Measurements from ENCODE around the gene MVD.

The MVD gene

DNA sequence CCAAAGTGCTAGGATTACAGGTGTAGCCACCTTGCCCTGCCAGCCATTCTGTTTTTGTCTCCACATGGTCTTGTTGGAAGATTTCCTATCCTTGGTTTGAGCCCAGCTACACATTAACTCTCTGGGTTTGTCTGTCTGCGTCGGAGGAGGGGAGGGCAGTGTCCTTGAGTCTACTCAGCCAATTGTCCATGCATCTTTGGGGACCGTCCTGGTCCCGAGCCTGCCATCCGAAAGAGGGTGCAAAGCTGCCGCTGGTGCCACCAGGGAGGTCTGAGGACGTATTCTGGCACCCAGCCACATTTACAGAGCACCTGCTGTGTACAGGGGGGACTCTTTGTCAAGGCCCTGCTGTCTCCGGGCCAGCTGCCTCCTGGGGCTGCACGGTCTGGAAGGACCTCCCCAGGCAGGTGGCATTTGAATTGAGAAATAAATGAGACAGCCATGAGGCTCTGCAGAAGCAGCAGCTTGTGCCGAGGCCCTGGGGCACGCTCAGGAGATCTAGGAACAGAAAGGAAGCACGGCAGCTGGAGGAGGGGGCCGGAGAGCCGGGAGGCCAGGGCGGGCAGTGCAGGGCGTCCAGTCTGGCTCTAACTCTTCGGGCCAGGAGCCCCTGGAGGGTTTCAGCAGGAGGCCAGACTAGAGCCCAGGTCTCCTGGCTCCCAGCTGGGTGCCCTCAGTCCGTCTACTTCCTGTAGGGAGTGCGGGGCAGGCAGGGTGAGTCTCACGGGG lies 13.5 kb downstream of the MVD start:
- no peak for DNase-seq
- in situ Hi-C loops (cut with MboI; ENCODE audit: low pct_unique_long_range_greater_than_20kb, low sequenced_read_pairs) = no loop called here

DNA sequence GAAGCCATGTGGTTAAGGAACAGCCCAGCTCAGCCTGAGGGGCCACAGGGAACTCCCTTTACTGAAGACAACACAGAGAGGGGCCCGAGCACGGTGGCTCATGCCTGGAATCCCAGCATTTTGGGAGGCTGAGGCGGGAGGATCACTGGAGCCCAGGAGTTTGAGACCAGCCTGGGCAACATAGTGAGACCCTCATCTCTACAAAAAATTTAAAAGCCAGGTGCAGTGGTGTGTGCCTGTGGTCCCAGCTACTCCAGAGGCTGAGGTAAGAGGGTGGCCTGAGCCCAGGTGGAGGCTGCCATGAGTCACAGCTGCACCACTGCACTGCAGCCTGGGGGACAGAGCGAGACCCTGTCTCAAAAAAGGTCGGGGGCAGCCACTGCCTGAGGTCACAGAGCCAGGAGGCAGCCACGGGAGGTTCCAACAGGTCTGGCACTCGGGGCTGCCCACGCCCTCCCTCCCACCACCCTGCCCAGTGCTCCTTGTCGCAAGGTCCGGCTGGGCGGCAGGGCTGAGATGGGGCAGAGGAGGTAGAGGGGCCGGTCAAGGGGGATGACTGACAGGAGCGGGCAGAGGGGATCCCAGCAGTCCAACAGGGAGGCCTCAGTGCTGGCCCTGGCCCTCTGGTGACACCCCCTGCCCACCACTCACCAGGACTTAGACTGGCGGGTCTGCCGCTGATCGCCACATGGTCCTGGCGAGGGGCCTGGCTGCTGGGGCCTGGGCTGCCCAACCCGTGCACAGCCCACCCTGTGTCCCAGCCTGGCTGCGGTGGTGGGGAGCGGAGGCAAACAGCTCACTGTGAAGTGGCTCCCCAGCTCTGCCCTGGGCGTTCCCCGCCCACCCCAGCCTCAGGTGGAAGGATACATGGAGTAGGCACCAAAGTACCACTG lies 15.5 kb downstream of the MVD start:
- in situ Hi-C loops (cut with MboI; ENCODE audit: low pct_unique_long_range_greater_than_20kb, low sequenced_read_pairs) = no loop called here
- DNase-seq = no peak

DNA sequence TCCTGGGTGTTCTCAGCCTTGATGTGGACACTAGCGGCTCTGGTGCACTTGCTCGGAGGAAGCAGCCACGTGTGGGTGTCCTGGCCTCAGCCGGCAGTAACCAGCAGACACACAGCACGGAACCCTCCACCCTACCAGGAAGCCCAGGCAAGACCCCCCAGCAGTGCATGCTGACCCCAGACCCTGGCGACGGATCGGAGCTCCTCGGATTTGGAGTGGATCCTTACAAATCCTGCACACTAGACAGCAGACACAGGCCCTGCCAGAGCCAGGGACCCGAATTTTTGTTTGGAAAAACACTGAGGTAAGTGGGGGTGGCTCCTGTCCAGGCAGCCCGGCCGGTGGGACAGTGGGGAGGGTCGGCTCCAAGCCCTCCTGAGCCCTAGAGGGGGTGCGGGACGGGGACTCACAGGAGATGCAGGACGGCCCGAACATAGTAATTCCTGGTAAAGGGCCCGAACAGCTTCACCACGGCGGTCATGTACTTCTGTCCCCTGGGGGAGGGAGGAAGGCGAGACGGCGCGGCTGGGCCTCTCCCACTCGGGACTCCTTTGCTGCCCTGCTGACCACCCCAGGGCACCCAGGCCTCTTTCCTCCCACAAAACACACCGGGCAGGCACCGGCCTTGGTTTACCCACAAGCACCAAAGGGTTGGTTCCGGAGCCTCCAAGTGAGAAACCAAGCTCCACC lies 16.4 kb downstream of the MVD start:
- DNase-seq = no peak
- in situ Hi-C loops (cut with MboI; ENCODE audit: low pct_unique_long_range_greater_than_20kb, low sequenced_read_pairs) = no loop called here

DNA sequence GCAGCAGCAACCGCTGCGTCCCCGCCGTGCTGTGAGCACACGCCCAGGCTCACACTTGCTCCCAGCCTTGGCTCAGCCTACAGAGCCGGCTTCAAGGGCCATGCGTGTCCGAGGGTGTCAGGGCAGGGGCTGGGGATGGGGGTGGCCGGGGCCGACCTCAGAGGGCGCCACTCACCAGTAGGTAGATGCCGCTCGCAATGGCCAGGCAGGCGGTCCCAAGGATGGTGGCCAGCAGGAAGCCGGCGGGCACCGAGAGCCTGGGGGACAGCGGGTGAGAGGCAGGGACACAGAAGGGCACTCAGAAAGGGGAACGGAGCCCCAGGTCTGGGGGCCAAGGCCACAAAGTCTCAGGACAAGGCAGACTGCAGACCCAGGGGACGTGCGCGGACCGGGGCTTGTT lies 16.9 kb downstream of the MVD start:
- no peak for DNase-seq
- in situ Hi-C loops (cut with MboI; ENCODE audit: low pct_unique_long_range_greater_than_20kb, low sequenced_read_pairs) = no loop called here

DNA sequence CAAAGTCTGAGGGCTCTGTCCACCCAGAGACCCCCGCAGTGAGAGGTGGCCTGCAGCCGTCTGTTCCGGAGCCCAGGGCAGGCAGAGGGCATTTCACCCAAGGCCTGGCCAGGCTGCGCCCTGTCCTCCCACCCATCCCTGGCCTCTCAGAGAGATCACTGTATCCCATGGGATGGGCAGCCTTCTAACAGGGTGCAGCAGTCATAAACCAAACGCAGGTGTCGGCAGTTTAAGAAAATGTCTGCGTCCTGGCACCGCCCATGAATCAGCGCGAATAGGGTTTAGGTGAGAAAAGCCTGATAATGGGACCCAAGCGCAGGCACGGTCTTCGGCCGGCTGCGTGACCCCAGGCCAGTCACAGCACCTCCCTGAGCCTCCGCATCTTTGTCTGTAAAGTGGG lies 17.4 kb downstream of the MVD start:
- DNase-seq = no peak
- in situ Hi-C loops (cut with MboI; ENCODE audit: low pct_unique_long_range_greater_than_20kb, low sequenced_read_pairs) = no loop called here

DNA sequence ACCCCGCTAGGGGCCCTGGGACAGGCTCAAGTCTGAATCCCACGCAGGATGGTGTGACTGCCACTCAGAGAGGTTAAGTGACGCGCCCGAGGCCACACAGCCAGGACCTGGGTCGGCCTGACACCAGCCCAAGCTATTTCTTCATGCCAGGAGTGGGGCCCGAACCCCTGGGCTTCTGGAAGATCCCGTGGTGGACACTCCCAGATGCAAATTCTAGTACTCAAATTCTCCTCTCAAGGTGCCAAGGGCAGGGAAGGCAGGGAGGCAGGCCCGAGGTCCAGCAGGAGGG lies 19.3 kb downstream of the MVD start:
- in situ Hi-C loops (cut with MboI; ENCODE audit: low pct_unique_long_range_greater_than_20kb, low sequenced_read_pairs) = no loop called here
- no peak for DNase-seq

DNA sequence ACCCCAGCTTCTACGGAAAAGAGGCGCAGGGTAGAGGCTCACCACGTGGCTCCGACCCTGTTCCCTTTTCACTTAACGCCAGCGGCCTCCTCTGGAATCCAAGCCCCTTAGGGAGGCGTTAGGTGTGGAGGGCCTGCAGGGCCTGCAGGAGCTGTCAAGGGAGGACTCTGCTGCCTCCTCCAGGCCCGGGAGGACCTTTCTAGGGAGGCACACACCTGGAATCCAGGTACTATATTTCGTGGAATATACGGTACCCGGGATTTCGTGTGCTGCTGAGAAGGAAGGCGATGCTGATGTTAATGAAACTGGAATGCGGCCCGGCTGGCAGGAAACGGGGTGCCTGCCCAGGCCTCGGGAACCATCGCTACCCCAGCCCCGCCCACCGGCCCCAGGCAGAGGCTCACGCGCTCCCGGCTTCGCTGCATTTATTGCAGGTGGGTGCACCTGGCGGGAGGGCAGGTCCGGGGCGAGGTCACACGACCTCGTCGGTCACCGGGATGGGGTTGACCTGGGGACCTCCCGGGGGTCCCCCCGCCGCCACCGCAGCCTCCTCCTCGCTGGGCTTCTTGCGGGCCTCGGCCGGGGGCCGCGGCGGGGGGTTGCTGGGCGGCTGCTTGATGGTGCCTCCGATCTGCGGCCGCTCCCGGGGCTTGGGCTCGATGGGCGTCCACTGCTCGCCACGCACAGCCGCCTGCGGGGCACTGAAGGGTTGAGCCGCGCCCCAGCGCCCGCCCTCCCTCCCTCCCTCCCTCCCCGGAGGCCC lies 19.8 kb downstream of the MVD start:
- in situ Hi-C loops (cut with MboI; ENCODE audit: low pct_unique_long_range_greater_than_20kb, low sequenced_read_pairs) = no loop called here
- no peak for DNase-seq

DNA sequence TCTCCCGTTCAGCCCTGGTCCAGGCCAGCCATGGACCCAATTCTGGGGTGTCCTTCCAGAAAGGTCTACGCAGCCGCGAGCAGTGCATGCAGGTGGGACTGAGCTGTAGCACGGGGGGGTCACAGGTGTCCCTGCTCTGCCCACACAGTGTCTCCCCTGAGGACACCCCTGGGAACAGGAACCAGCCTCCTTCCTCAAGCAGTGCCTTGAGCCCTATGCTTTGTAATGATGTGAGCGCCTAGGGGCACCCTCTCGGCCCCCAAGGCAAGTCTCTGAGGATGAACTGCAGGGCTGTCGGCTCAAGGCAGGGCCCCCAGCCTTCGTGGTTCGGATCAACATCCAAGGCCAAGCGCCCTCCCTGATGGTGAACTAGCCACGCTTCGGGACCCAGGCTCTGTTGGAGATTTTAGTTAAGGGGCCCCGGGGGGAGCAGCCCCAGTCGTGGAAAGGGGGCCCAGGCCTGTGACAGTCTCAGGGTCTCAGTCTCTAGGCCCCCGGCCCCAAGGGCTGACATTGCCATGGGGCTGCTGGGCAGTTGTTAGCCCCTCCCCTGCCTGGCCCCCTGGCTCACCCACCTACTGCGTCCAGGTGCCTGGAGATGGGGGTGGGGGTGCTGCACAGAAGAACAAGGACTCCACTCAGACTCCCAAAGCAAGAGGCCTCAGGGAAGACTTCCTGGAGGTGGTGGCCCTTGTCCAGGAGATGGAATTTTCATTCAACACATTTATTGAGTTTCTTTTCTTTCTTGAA lies 22.2 kb downstream of the MVD start:
- no peak for DNase-seq
- in situ Hi-C loops (cut with MboI; ENCODE audit: low pct_unique_long_range_greater_than_20kb, low sequenced_read_pairs) = no loop called here

DNA sequence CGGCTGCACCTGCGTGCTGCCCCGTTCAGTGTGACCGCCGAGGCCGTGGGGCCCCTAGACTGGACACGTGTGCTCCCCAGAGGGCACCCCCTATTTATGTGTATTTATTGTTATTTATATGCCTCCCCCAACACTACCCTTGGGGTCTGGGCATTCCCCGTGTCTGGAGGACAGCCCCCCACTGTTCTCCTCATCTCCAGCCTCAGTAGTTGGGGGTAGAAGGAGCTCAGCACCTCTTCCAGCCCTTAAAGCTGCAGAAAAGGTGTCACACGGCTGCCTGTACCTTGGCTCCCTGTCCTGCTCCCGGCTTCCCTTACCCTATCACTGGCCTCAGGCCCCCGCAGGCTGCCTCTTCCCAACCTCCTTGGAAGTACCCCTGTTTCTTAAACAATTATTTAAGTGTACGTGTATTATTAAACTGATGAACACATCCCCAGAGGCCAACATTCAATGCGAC lies 22.8 kb downstream of the MVD start:
- no peak for DNase-seq
- in situ Hi-C loops (cut with MboI; ENCODE audit: low pct_unique_long_range_greater_than_20kb, low sequenced_read_pairs) = no loop called here

DNA sequence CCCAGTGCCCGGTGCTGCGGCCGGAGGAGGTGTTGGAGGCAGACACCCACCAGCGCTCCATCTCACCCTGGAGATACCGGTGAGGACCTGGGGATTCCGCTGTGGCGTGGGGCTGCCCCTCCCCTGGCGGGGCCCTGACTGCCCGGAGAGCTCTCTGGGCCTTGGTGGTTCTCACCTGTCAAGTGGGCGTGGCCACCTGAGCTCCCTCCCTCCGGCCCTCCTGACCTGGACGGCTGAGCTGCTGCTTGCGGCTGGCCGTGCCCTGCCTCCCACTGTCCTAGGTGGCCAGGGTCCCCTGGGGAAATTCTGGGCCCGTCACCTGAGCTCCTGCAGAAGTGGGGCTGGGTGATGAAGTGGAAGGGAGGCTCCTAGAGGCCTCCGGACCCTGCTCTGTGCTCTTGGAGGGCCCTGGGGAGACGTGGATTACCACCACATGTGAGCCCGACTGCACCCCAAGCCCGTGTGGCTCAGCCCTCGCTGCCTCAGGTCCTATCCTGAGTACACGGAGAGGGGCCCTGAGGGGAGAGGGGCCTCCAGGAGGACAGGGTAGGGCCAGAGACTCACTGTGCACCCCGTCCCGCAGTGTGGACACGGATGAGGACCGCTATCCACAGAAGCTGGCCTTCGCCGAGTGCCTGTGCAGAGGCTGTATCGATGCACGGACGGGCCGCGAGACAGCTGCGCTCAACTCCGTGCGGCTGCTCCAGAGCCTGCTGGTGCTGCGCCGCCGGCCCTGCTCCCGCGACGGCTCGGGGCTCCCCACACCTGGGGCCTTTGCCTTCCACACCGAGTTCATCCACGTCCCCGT lies 23.5 kb downstream of the MVD start:
- in situ Hi-C loops (cut with MboI; ENCODE audit: low pct_unique_long_range_greater_than_20kb, low sequenced_read_pairs) = no loop called here
- no peak for DNase-seq

DNA sequence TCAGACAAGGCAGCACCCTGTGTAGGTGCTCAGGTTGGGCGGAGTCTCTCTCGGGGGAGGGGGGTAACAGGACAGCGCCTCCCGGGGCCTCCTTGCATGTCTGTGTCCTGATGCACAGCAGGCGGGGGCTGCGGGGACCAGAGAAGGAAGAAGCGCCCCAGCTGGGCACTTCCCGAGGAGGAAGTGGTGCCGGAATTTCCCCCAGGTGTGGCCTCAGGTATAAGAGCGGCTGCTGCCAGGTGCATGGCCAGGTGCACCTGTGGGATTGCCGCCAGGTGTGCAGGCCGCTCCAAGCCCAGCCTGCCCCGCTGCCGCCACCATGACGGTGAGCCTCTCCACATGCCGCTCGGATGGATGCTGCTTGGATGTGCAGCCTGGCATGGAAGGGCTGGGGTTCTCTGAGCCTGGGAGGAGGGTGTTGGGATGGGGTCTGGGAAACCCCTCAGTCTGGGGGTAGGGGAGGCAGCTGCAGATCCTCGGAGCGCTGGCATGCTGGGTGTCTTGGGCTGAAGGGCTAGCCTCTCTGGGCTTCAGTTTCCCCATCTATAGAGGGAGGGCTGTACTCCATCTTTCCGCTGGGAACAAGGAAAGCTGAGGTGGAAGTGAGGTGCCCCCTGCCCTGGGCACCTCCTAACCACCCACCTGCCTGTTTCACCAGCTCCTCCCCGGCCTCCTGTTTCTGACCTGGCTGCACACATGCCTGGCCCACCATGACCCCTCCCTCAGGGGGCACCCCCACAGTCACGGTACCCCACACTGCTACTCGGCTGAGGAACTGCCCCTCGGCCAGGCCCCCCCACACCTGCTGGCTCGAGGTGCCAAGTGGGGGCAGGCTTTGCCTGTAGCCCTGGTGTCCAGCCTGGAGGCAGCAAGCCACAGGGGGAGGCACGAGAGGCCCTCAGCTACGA lies 24.3 kb downstream of the MVD start, which contains the start of gene IL17C:
IL17C (plus strand) TSS at position 250 of the 908 bp plus-strand sequence; CDS start at position 320, 70 bp downstream.
- no peak for DNase-seq
- in situ Hi-C loops (cut with MboI; ENCODE audit: low pct_unique_long_range_greater_than_20kb, low sequenced_read_pairs) = no loop called here

DNA sequence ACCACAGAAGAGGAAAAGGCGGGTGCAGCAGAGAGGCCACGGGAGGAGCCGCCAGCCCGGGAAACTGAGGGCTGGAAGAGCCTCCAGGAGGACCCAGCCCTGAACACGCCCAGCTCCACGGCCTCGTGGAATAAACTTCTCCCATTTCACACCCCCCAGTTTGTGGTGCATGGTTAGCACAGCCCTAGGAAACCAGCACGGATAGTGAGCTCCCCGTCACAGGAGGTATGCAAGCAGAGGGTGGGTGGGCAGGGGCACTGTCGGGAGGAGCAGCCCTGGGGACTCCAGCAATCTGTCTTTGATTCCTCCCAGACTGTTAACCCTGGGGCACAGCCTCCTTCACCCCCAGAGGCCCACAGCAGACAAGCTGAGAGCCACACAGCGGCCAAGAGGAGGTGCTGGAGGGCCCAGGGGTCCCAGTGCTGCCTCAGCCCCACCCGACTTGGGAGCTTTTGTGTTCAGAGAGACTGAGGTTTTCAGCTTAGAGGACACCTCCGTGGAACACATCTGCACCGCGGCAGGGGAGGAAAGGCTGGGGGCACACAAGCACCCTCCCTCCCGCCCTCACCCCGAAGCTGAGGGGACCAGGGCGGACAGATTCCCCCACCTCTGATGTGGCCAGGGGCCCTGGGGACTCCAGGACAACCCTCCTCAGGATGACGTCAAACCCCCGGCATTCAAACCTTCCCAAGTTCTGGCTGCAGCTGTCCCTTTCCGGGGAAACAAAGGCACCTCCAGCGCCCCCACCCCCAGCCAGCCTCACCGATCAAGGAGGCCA lies 26.2 kb downstream of the MVD start:
- in situ Hi-C loops (cut with MboI; ENCODE audit: low pct_unique_long_range_greater_than_20kb, low sequenced_read_pairs) = no loop called here
- DNase-seq = no peak

DNA sequence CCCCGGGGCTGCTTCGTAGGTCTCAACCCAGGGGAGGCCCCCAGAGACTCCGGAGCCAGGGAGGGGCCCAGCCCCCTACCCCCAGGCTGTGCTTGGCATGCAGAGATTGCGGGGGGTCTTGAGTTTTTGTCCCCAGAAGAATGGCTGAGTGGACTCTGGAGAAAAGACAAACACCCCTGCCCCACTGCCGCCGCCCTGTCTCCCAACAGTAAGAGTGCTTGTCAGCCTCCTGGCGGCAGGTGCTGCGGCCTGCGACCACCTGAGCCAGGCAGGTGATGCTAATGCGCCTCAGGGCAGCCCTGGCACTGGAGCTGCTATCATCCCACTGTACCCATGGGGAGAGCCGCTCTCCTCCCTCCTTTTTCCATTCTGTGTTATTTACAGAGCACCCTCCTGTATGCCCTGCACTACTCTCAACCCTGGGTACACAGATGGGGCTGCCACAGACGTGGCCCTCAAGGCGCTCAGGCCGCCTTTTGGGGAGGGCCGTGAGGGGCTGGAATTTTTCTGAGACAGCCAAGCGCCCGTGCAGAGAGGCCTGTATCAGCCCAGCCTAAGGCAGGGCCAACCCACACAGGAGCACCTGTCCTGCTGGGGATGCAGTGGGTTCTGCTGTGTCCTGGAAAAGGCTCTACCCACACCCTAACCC lies 27.1 kb downstream of the MVD start:
- DNase-seq = no peak
- in situ Hi-C loops (cut with MboI; ENCODE audit: low pct_unique_long_range_greater_than_20kb, low sequenced_read_pairs) = no loop called here

DNA sequence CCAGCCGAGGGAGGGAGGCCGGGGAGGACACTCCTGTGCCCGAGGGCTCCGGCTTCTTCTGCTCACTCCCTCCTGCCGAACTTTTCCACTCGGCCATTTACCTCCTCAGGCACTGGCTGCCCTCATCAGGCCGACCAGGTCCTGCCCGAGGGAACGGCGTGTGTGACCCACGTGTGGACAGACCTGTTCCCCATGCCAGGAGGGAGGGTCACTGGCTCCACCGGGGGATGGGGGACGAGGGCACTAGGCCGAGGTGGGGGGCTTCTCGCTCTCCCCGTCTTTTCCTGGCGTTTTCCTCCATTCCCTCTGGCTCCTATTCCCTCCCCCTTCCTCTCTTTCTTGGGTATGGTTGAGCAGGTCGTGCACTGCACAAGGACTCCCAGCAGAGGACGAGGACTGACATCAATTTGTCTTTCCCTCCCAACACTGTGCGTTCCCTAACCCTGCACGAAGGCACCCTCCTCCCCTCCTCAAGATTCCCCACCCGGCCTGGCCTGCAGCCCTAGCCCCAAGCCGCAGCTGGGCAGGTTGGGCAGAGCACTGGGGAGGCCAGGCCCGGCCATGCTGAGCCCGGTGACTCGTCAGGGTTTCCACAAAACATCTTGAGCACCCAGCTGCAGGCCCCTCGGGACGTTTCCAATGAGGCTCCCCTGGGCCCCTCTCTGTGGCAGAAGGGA lies 27.8 kb downstream of the MVD start:
- in situ Hi-C loops (cut with MboI; ENCODE audit: low pct_unique_long_range_greater_than_20kb, low sequenced_read_pairs) = no loop called here
- no peak for DNase-seq
